Body of pancreas (tissue), 4 donors: ENCODE results near the gene LYST.

Experiments used
- POLR2A ChIP-seq, 3 donors: fragments of 450-650 bp; IDR thresholded peaks; one replicate each; pipeline ENCODE4 v1.6.1; 2016; ENCODE audit warnings: antibody characterized with exemption in 3 of 3, mild to moderate bottlenecking in 2 of 3
- TF ChIP-seq, protein P1 (sequence below), 7 experiments: fragments of 450-650 bp in 4 of 7; fragments of 200-600 bp in 3 of 7; sonication (generic) in 3 of 7; IDR thresholded peaks; one replicate each; pipeline ENCODE4 v1.5.1; 2016 to 2019; ENCODE audit warnings: antibody characterized with exemption in 7 of 7

DNA sequence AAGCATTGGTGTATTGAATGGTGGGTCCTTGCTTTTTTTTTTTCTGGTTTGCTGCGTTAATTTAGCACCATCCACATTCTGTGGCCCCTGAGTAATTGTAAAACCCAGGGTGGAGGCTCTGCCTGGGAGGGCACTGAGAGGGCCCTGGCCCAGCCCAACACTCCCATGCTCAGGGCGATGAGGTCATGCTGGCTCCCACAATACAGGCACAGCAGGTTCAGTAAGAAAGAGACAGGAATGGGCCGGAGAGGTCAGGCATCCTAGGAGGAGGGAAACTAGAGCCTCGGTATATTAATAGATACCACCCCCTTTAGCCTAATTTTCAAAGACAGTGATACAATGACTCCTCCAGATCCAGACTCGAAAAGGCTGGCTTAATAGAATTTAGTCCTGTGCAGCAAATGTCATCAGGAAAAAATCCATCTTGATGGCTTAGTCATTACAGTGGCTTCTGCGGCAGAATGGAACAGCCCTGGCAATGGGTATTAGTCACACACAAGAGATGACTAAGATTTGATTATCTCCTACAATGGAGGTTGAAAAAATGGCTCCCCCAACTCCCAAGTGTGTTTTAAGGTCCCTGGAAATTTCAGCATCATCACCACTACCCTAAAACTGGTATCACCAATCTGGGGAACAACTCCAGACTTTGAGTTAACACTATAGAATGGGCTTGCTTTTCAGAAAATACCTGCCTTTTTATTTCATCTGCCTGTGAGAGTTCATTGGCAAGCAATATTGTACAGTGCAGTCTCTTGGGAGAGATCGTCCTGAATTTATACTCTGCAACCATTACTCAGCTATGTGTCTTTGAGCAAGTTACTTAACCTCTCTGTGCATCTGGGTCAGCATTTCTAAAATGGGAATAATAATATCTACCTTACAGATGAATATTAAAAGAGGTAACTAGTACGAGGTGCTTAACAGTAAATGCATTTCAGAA, 43.9 kb upstream of the LYST start:
- TF ChIP-seq, protein P1, sequence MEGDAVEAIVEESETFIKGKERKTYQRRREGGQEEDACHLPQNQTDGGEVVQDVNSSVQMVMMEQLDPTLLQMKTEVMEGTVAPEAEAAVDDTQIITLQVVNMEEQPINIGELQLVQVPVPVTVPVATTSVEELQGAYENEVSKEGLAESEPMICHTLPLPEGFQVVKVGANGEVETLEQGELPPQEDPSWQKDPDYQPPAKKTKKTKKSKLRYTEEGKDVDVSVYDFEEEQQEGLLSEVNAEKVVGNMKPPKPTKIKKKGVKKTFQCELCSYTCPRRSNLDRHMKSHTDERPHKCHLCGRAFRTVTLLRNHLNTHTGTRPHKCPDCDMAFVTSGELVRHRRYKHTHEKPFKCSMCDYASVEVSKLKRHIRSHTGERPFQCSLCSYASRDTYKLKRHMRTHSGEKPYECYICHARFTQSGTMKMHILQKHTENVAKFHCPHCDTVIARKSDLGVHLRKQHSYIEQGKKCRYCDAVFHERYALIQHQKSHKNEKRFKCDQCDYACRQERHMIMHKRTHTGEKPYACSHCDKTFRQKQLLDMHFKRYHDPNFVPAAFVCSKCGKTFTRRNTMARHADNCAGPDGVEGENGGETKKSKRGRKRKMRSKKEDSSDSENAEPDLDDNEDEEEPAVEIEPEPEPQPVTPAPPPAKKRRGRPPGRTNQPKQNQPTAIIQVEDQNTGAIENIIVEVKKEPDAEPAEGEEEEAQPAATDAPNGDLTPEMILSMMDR (IDR thresholded peaks at IDR 0.05), result no peak
- TF ChIP-seq POLR2A (IDR thresholded peaks at IDR 0.05), result no peak
